Measurements from ENCODE around the gene TTC31. TPM values are rescaled to one million over a fixed set of nuclear protein-coding genes. Genes with fewer than 3 reads are reported as not detected.
"Not testable (repeated sequence)": the region's sequence is repeated elsewhere in the genome, so short reads cannot be mapped to it uniquely, and the experiment has no call there.

TTC31 gene
- total and polyA plus RNA-seq, 5 donors, result 11.3 to 12.3 (median 11.8) TPM

DNA sequence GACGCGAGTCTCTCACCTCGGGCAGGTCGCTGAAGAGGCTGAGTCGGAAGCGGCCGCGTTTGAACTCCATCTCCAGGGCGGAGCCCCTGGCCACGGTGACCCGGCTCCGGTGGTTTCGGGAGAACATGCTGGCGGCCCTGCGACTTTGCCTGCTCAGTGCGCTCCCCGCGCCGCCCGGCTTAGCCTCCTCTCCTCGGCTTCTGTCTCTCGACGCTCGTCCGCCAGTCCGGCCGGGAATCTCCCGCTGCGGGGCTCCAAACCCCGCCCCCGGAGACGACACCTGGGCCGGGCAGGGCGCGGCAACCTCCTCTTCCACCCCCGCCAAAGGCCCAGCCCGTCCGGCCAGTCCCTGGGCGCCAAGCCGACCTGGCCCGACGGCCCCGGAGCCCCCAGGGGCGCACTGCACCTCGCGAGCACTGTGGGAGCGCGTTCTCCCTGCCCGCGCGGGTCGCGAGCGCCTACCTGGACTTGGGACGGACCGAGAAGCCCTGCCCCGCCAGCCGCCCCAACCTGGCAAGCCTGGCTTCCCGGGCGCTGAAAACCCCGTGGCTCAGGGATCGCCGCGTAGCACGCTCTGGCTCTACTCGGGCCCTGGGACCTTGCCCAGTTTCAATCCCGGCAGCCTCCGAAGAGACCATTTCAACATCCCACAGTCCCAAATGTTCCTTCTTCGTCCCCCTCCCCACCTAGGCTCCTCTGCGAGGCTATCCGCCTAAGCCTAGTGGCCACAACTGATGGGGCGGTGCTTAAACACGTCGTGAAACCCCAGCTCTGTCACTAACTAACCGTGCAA is 41.0 kb upstream of the TTC31 start, which contains the start of gene RTKN:
TSS of gene RTKN (minus strand) at position 248 of the 793 bp plus-strand sequence. CDS start at position 127, 121 bp downstream.
- no peaks in the 10 kb centered on the region for H3K27me3 ChIP-seq (ENCODE audit: control insufficient read depth, insufficient read depth)
- H3K9me3 ChIP-seq (ENCODE audit: control insufficient read depth, low read length), result no peaks in the 10 kb centered on the region
- ATAC-seq (peak; percentile 3 to 4), DNase-seq (peak; percentile 60 to 82 (median 82))
- H3K4me3 ChIP-seq (ENCODE audit: low read length), result peak within 1 kb of the TSS; percentile 16
- peak within 1 kb of the TSS; percentile 89 for H3K27ac ChIP-seq (ENCODE audit: low read length)
- intact Hi-C loops (cut with DNase I), result no loop called here
- peaks cover 2% of the 10 kb centered on the region for H3K4me1 ChIP-seq (ENCODE audit: control insufficient read depth, insufficient read depth, low read length)
- 10% methylated on average over 75 of the region's 75 CpGs for WGBS

DNA sequence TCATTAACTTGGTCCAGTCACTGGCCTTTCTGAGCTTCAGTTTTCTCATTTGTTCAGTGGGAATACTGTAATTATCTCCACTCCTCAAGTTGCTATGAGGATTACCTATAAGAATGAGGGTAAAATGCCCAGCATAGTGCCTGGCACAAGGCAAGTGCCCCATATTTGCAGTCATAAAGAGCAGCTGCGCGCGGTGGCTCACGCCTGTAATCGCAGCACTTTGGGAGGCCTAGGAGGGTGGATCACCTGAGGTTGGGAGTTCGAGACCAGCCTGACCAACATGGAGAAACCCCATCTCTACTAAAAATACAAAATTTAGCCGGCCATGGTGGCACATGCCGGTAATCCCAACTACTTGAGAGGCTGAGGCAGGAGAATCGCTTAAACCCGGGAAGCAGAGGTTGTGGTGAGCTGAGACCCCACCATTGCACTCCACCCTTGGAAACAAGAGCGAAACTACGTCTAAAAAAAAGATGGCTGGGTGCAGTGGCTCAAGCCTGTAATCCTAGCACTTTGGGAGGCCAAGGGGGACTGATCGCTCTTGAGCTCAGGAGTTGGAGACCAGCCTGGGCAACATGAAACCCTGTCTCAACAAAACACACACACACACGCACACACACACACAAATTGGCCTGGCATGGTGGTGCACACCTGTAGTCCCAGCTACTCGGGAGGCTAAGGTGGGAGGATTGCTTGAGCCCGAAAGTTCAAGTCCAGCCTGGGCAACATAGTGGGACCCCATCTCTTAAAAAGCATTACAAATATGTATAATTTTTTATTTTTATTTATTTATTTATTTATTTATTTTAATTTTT is 40.2 kb upstream of the TTC31 start:
- DNase-seq; intact Hi-C loops (cut with DNase I); H3K27me3 ChIP-seq (ENCODE audit: control insufficient read depth, insufficient read depth); ATAC-seq; H3K9me3 ChIP-seq (ENCODE audit: control insufficient read depth, low read length); H3K4me1 ChIP-seq (ENCODE audit: control insufficient read depth, insufficient read depth, low read length); H3K27ac ChIP-seq (ENCODE audit: low read length): not testable (repeated sequence)
- H3K4me3 ChIP-seq (ENCODE audit: low read length), result peak overlapping the region; percentile 16
- 93% methylated on average over 16 of the region's 16 CpGs for WGBS

DNA sequence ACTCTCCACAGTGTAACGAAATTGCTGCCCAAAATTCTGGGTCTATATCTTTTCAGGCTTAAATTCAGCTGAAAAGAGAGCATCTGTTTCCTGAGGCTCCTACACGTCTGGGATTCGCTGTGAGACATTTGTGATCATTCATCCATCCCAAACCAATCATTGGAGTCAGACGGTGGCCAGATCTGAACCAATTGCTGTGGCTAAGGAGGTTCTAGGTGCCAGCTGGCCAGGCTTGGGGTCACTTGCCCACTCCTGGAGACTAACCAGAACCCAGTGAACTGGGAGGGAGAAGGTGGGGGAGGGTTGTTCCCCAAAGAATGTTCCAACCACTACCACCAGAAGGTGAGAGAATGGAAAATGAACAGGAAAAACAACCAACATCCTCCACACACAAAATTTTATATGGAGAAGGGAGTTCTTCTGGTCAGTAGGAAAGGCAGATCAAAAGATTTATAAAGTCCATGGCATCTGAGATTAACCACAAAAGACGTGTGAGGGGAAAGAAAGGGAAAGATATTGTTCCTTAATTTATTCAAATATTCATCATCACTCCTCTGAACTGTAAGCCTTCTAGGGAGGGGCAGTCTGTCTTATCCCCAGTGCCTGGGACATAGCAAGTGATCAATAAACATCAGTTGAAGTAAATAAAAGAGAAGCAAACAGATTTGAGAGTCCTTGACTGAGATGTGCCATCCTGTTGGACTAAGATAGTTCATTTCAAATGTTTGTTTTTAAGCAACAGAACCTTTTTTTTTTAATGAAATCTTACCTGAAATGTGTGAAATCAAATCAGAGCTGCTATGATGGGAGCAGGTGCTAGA is 38.2 kb upstream of the TTC31 start:
- no peak for DNase-seq
- 29% methylated on average over 5 of the region's 5 CpGs for WGBS
- Histone ChIP-seq H3K4me3 (ENCODE audit: low read length) (no peak overlapping the region), H3K27ac (ENCODE audit: low read length) (no peak overlapping the region), H3K4me1 (ENCODE audit: control insufficient read depth, insufficient read depth, low read length) (peaks cover 2% of the 10 kb centered on the region), H3K9me3 (ENCODE audit: control insufficient read depth, low read length) (no peaks in the 10 kb centered on the region), H3K27me3 (ENCODE audit: control insufficient read depth, insufficient read depth) (no peaks in the 10 kb centered on the region)
- intact Hi-C loops (cut with DNase I), result no loop called here
- no peak for ATAC-seq

DNA sequence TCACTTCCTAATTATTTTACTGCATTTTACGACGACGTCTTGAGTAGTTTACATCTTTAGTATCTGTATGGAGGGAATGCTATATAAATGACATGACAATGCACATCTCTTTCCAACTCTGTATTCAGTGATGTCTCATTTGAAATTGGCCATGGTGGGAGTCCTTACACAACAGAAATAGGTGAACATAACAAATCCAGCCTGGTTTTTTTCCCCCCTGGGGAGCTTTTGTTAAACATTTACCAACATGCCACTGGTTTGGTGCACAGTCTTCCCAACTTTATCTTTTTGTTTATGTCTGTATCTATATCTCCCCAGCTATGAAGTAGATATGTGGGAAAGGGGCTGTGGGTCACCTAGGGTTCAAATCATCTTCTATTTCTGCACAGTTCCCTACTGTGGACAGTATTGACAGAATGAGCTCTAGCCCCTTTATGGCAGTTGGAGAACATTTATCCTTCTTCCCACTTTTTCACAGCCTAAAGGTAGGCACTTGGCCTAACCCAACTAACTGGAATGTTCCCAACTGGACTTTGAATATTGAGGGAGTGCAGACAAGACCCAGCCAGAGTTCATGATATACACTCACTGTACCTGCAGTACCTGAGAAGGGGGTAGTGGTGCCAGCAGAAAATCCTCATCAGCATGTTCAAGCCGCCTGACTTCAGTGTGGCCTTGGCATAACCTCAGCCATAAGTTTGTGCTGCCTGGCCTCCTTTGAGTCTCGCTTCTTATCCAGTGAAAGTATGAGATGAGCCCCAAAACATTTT is 35.5 kb upstream of the TTC31 start:
- no peaks in the 10 kb centered on the region for H3K4me1 ChIP-seq (ENCODE audit: control insufficient read depth, insufficient read depth, low read length)
- ATAC-seq (no peak), DNase-seq (no peak)
- H3K27ac ChIP-seq (ENCODE audit: low read length), result no peak overlapping the region
- no peak overlapping the region for H3K4me3 ChIP-seq (ENCODE audit: low read length)
- intact Hi-C loops (cut with DNase I), result no loop called here
- H3K9me3 ChIP-seq (ENCODE audit: control insufficient read depth, low read length), result no peaks in the 10 kb centered on the region
- 90% methylated on average over 5 of the region's 5 CpGs for WGBS
- no peaks in the 10 kb centered on the region for H3K27me3 ChIP-seq (ENCODE audit: control insufficient read depth, insufficient read depth)

DNA sequence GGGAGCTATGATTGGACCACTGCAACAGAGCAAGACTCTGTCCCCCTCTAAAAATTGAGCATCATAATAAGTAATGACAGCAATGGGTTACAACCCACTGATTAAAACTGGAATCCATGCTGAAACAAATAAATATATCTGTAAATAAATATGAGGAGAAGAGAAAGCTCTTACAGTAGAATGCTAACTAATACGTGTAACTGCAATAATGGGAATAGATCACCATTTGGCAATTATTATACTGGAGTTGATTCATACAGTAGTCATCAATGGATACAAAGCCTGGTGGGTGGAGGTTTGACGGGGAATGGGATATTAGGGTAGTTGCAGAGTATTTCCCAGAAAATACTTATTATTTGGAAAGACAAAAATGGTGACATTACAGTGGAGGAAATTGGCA is 34.1 kb upstream of the TTC31 start:
- no peaks in the 10 kb centered on the region for H3K4me1 ChIP-seq (ENCODE audit: control insufficient read depth, insufficient read depth, low read length)
- H3K27ac ChIP-seq (ENCODE audit: low read length), result no peak overlapping the region
- intact Hi-C loops (cut with DNase I), result no loop called here
- no peaks in the 10 kb centered on the region for H3K27me3 ChIP-seq (ENCODE audit: control insufficient read depth, insufficient read depth)
- no peak overlapping the region for H3K4me3 ChIP-seq (ENCODE audit: low read length)
- no peaks in the 10 kb centered on the region for H3K9me3 ChIP-seq (ENCODE audit: control insufficient read depth, low read length)
- ATAC-seq, result no peak
- no peak for DNase-seq
- 75% methylated on average over 2 of the region's 2 CpGs for WGBS

DNA sequence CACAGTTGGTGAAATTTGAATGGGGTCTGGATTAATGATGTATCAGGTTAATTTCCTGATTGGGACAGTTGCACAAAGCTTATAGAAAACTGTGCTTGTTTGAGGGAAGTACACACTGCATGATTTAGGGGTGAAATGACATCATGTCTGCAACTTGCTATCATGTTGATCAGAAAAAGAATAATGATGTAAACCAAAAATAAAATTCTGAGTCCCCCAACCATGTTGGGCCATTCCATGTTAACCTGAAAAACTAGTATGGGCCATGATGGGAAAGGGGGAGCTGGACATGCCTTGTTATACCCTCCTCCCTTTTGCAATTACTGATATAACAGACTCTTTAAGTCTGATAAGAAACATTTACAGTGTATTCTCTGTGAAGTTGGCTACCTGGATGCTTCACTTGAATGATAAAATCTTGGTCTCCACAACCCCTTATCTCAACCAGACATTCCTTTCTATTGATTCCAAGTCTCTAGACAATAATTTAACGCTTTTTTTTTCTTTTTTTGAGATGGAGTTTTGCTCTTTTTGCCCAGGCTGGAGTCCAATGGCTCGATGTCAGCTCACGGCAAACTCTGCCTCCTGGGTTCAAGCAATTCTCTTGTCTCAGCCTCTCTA is 32.2 kb upstream of the TTC31 start:
- intact Hi-C loops (cut with DNase I), result no loop called here
- no peak overlapping the region for H3K27ac ChIP-seq (ENCODE audit: low read length)
- no peaks in the 10 kb centered on the region for H3K9me3 ChIP-seq (ENCODE audit: control insufficient read depth, low read length)
- no peak overlapping the region for H3K4me3 ChIP-seq (ENCODE audit: low read length)
- 68% methylated on average over 3 of the region's 3 CpGs for WGBS
- H3K27me3 ChIP-seq (ENCODE audit: control insufficient read depth, insufficient read depth), result no peaks in the 10 kb centered on the region
- ATAC-seq (no peak), DNase-seq (no peak)
- H3K4me1 ChIP-seq (ENCODE audit: control insufficient read depth, insufficient read depth, low read length), result peaks cover 5% of the 10 kb centered on the region

DNA sequence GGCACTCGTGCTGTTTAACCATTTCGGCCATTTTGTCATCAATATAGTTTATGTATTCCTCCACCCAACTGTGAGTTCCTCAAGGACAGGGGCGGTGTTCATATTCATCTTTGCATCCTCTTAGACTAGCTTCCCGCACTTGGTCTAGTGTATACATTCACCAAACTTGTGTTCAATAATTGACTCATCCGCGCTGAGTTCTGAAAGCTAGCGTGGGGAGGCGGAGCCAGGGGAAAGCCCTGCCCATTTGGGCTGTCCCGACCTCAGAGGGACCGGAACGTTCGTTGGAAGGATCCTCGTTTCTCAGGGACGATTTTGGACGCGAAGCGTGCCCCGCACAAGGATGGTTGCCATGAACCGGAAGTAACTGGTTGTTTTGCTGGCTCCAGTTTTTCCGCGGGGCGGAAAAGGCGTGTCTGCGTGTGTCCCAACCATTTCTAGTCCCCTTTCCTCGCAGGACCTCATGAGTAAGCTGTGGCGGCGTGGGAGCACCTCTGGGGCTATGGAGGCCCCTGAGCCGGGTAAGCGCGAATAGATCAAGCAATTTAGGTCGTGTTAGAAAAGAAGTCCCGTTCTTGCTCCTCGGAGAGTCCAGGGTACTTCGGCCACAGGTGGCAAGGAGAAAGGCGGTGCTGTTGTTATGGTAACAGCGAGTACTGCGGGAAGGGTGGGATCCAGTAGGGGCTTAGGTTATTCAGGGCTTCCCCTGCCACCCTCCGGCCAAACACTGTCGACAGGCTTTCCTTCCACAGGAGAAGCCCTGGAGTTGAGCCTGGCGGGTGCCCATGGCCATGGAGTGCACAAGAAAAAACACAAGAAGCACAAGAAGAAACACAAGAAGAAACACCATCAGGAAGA is 28.0 kb upstream of the TTC31 start, which contains the start of gene INO80B:
TSS of gene INO80B (plus strand) at position 434 of the 858 bp plus-strand sequence. CDS start at position 464, 30 bp downstream.
- H3K9me3 ChIP-seq (ENCODE audit: control insufficient read depth, low read length), result no peaks in the 10 kb centered on the region
- DNase-seq (peak; percentile 94 to 97 (median 96)), ATAC-seq (peak; percentile 66 to 68)
- peak within 1 kb of the TSS; percentile 75 for H3K27ac ChIP-seq (ENCODE audit: low read length)
- intact Hi-C loops (cut with DNase I), result no loop called here
- no peaks in the 10 kb centered on the region for H3K27me3 ChIP-seq (ENCODE audit: control insufficient read depth, insufficient read depth)
- H3K4me1 ChIP-seq (ENCODE audit: control insufficient read depth, insufficient read depth, low read length), result peaks cover 9% of the 10 kb centered on the region
- 2% methylated on average over 40 of the region's 40 CpGs for WGBS
- H3K4me3 ChIP-seq (ENCODE audit: low read length), result peak within 1 kb of the TSS; percentile 91

DNA sequence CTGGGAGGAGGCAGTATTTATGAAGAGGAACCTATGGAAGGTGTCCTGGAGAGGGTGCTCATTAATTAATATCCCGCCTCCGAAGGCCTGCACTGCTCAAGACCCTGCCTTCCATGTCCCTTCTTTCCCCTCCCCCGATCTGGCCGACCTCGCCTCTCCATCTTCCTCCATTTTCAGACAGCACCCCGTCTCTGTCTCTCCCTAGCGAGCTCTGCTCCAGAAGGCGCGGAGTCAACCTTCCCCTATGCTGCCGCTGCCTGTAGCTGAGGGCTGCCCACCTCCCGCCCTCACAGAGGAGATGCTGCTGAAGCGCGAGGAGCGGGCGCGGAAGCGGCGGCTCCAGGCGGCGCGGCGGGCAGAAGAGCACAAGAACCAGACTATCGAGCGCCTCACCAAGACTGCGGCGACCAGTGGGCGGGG is 25.7 kb upstream of the TTC31 start:
- Histone ChIP-seq H3K4me3 (ENCODE audit: low read length) (peak overlapping the region; percentile 69), H3K27ac (ENCODE audit: low read length) (peak overlapping the region; percentile 96), H3K27me3 (ENCODE audit: control insufficient read depth, insufficient read depth) (no peaks in the 10 kb centered on the region), H3K9me3 (ENCODE audit: control insufficient read depth, low read length) (no peaks in the 10 kb centered on the region), H3K4me1 (ENCODE audit: control insufficient read depth, insufficient read depth, low read length) (peaks cover 9% of the 10 kb centered on the region)
- DNase-seq (no peak), ATAC-seq (no peak)
- 2% methylated on average over 27 of the region's 27 CpGs for WGBS
- intact Hi-C loops (cut with DNase I), result no loop called here

DNA sequence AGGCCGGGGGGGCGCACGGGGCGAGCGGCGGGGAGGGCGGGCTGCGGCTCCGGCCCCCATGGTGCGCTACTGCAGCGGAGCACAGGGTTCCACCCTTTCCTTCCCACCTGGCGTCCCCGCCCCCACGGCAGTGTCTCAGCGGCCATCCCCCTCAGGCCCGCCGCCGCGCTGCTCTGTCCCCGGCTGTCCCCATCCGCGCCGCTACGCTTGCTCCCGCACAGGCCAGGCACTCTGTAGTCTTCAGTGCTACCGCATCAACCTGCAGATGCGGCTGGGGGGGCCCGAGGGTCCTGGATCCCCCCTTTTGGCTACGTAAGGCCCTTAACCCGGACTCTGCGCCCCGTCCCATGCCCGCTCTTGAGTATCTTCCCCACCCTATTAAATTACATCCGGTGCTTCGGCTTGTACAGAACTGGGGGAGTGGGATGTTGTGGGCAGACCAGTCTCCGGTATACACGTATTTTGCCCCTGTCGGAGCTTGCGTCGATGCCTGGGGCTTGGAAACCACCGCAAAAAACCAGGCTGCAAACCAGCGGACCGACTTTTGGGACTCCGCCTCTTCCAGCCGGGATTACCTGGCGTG is 25.2 kb upstream of the TTC31 start:
- H3K9me3 ChIP-seq (ENCODE audit: control insufficient read depth, low read length), result no peaks in the 10 kb centered on the region

More for the DNA sequence above, 25.2 kb upstream of the TTC31 start:
- ATAC-seq (peak; percentile 28), DNase-seq (peak; percentile 60 to 88 (median 84))
- H3K27me3 ChIP-seq (ENCODE audit: control insufficient read depth, insufficient read depth), result no peaks in the 10 kb centered on the region
- under 1% methylated on average over 46 of the region's 46 CpGs for WGBS
- H3K4me3 ChIP-seq (ENCODE audit: low read length), result peak overlapping the region; percentile 69
- intact Hi-C loops (cut with DNase I), result no loop called here
- peaks cover 9% of the 10 kb centered on the region for H3K4me1 ChIP-seq (ENCODE audit: control insufficient read depth, insufficient read depth, low read length)
- H3K27ac ChIP-seq (ENCODE audit: low read length), result peak overlapping the region; percentile 96
